ENCODE measurements around the gene LENG1. TPM values are rescaled to one million over a fixed set of nuclear protein-coding genes. Genes with fewer than 3 reads are reported as not detected.

Gene LENG1
- total and polyA plus RNA-seq, 2 experiments from 2014 or later = 8.4 to 15.0 TPM

DNA sequence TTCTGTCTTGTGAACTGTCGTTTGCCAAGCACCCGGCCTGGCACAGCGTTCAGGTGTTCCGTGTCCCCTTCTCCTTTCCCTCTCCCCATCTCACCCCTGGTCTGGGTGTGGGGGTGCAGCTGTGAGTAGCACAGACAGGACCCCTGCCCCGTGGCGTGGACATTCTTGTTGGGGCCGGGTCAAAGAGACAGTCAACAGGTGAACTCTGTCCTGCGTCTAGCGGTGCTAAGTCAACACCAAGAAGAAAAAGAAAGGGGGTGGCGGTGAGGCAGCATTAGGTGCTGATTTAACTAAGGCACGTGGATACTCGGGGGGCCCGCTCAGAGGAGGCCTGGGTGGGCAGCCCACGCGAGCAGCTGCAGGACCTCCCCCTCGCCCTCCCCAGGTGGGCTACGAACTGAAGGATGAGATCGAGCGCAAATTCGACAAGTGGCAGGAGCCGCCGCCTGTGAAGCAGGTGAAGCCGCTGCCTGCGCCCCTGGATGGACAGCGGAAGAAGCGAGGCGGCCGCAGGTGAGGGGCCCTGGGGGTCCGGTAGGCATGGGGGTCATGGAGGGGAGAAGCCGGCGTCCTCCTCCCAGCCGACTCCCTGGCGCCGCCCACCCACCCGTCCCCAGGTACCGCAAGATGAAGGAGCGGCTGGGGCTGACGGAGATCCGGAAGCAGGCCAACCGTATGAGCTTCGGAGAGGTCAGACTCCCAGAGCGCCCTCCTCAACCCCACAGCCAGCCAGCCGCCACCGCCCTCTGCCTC lies 31.7 kb downstream of the LENG1 start:
- no peaks in the 10 kb centered on the region for H4K20me1 ChIP-seq (ENCODE audit: insufficient read depth, poor library complexity, severe bottlenecking)
- H3K36me3 ChIP-seq (replicated peaks; ENCODE audit: insufficient read depth, low read depth) = no peaks in the 10 kb centered on the region
- H3K4me1 ChIP-seq (ENCODE audit: insufficient read depth) = no peaks in the 10 kb centered on the region
- H3K9me3 ChIP-seq (ENCODE audit: low read depth) = no peaks in the 10 kb centered on the region
- no peak for TF ChIP-seq EZH2 (IDR thresholded peaks at IDR 0.05; ENCODE audit: borderline replicate concordance)
- TF ChIP-seq EZH2phosphoT487 (IDR thresholded peaks at IDR 0.05; ENCODE audit: low read depth, severe bottlenecking, unreplicated experiment) = no peak
- TF ChIP-seq, protein P1, sequence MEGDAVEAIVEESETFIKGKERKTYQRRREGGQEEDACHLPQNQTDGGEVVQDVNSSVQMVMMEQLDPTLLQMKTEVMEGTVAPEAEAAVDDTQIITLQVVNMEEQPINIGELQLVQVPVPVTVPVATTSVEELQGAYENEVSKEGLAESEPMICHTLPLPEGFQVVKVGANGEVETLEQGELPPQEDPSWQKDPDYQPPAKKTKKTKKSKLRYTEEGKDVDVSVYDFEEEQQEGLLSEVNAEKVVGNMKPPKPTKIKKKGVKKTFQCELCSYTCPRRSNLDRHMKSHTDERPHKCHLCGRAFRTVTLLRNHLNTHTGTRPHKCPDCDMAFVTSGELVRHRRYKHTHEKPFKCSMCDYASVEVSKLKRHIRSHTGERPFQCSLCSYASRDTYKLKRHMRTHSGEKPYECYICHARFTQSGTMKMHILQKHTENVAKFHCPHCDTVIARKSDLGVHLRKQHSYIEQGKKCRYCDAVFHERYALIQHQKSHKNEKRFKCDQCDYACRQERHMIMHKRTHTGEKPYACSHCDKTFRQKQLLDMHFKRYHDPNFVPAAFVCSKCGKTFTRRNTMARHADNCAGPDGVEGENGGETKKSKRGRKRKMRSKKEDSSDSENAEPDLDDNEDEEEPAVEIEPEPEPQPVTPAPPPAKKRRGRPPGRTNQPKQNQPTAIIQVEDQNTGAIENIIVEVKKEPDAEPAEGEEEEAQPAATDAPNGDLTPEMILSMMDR (IDR thresholded peaks at IDR 0.05; ENCODE audit: poor library complexity) = no peak
- H3K4me3 ChIP-seq = no peak overlapping the region
- 90% methylated on average over 28 of the region's 44 CpGs for WGBS (ENCODE audit: low lambda C conversion rate, missing lambda C conversion rate)
- H3K79me2 ChIP-seq = no peaks in the 10 kb centered on the region
- no peaks in the 10 kb centered on the region for H3K9me2 ChIP-seq (replicated peaks; ENCODE audit: insufficient read depth)
- no peak overlapping the region for H2AFZ ChIP-seq
- H3K4me2 ChIP-seq = no peak overlapping the region
- no peak overlapping the region for H3K27ac ChIP-seq
- DNase-seq (ENCODE audit: low spot score) = no peak
- no peaks in the 10 kb centered on the region for H3K27me3 ChIP-seq

DNA sequence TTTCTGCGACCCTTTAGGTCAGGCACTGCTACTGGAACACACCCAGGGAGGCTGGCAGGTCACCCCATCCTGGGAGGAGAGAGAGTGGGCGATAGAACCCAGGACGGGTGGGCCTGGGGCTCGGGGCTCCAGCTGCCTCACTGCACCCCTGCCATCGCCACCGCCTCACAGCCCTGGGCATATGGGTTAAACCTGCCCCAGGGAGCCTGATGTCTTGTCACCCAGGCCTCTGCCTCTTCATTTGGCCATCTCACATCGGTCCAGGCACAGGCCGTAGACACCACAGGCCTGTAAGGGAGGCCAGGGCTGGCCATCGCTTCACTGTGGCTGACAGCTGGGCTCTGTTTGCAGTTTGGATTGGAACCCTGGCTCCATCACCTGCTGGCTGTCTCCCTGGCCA lies 33.8 kb downstream of the LENG1 start:
- no peaks in the 10 kb centered on the region for H3K27me3 ChIP-seq
- no peak for TF ChIP-seq EZH2 (IDR thresholded peaks at IDR 0.05; ENCODE audit: borderline replicate concordance)
- TF ChIP-seq EZH2phosphoT487 (IDR thresholded peaks at IDR 0.05; ENCODE audit: low read depth, severe bottlenecking, unreplicated experiment) = no peak
- TF ChIP-seq, protein P1 (IDR thresholded peaks at IDR 0.05; ENCODE audit: poor library complexity) = no peak
- H3K36me3 ChIP-seq (replicated peaks; ENCODE audit: insufficient read depth, low read depth) = no peaks in the 10 kb centered on the region
- 98% methylated on average over 9 of the region's 9 CpGs for WGBS (ENCODE audit: low lambda C conversion rate, missing lambda C conversion rate)
- H3K4me3 ChIP-seq = no peak overlapping the region
- no peak overlapping the region for H3K4me2 ChIP-seq
- no peaks in the 10 kb centered on the region for H4K20me1 ChIP-seq (ENCODE audit: insufficient read depth, poor library complexity, severe bottlenecking)
- no peaks in the 10 kb centered on the region for H3K79me2 ChIP-seq
- no peaks in the 10 kb centered on the region for H3K4me1 ChIP-seq (ENCODE audit: insufficient read depth)
- H3K9me2 ChIP-seq (replicated peaks; ENCODE audit: insufficient read depth) = no peaks in the 10 kb centered on the region
- H2AFZ ChIP-seq = no peak overlapping the region
- H3K9me3 ChIP-seq (ENCODE audit: low read depth) = no peaks in the 10 kb centered on the region
- no peak for DNase-seq (ENCODE audit: low spot score)
- no peak overlapping the region for H3K27ac ChIP-seq

DNA sequence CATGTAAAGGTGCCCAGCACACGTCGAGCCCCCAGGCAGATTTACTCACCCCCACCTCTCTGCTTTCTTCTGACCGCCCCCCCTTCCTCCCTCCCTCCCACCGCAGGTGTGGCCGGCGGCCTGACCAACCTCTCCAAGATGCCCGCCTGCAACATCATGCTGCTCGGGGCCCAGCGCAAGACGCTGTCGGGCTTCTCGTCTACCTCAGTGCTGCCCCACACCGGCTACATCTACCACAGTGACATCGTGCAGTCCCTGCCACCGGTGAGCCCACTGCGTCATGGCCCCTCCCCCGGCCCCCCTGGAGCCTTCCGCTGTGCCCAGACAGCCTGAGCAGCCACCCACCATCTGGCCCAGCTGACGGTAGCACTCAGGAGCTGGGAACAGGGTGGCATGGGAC lies 35.1 kb downstream of the LENG1 start:
- H3K4me2 ChIP-seq = no peak overlapping the region
- no peak for DNase-seq (ENCODE audit: low spot score)
- no peak overlapping the region for H3K4me3 ChIP-seq
- TF ChIP-seq EZH2phosphoT487 (IDR thresholded peaks at IDR 0.05; ENCODE audit: low read depth, severe bottlenecking, unreplicated experiment) (no peak), EZH2 (IDR thresholded peaks at IDR 0.05; ENCODE audit: borderline replicate concordance) (no peak)
- TF ChIP-seq, protein P1 (IDR thresholded peaks at IDR 0.05; ENCODE audit: poor library complexity) = no peak
- H3K79me2 ChIP-seq = no peaks in the 10 kb centered on the region
- H3K4me1 ChIP-seq (ENCODE audit: insufficient read depth) = no peaks in the 10 kb centered on the region
- 94% methylated on average over 16 of the region's 19 CpGs for WGBS (ENCODE audit: low lambda C conversion rate, missing lambda C conversion rate)
- no peak overlapping the region for H3K27ac ChIP-seq
- H3K27me3 ChIP-seq = no peaks in the 10 kb centered on the region
- no peaks in the 10 kb centered on the region for H3K9me3 ChIP-seq (ENCODE audit: low read depth)
- H3K36me3 ChIP-seq (replicated peaks; ENCODE audit: insufficient read depth, low read depth) = no peaks in the 10 kb centered on the region
- no peaks in the 10 kb centered on the region for H4K20me1 ChIP-seq (ENCODE audit: insufficient read depth, poor library complexity, severe bottlenecking)
- no peaks in the 10 kb centered on the region for H3K9me2 ChIP-seq (replicated peaks; ENCODE audit: insufficient read depth)
- H2AFZ ChIP-seq = no peak overlapping the region

All from hepatocyte (in vitro differentiated cells).